Astrocyte of the spinal cord (primary cell): ENCODE results near the gene GRID1.

Experiments
- DNase-seq: peaks from one replicate; pipeline ENCODE4 v3.0.0; 2011; ENCODE audit warnings: low read depth, low spot score
- H3K4me3 ChIP-seq: 2 replicates; pipeline ENCODE4 v1.5.1; 2011; ENCODE audit warnings: low read depth, mild to moderate bottlenecking, low read length, moderate library complexity
- in situ Hi-C: cut with HindIII; loops from 2 replicates; pipeline ENCODE4 v1.10.0; 2017; ENCODE audit warnings: low sequenced_read_pairs
- TF ChIP-seq, protein P1 (sequence below): IDR thresholded peaks from 2 replicates; pipeline ENCODE4 v1.5.1; 2012; ENCODE audit warnings: low read depth, mild to moderate bottlenecking, low read length, inconsistent platforms

Gene GRID1

GRCh38 chr10:85993840-85994507 is 372.6 kb downstream of the GRID1 start:
- TF ChIP-seq, protein P1, sequence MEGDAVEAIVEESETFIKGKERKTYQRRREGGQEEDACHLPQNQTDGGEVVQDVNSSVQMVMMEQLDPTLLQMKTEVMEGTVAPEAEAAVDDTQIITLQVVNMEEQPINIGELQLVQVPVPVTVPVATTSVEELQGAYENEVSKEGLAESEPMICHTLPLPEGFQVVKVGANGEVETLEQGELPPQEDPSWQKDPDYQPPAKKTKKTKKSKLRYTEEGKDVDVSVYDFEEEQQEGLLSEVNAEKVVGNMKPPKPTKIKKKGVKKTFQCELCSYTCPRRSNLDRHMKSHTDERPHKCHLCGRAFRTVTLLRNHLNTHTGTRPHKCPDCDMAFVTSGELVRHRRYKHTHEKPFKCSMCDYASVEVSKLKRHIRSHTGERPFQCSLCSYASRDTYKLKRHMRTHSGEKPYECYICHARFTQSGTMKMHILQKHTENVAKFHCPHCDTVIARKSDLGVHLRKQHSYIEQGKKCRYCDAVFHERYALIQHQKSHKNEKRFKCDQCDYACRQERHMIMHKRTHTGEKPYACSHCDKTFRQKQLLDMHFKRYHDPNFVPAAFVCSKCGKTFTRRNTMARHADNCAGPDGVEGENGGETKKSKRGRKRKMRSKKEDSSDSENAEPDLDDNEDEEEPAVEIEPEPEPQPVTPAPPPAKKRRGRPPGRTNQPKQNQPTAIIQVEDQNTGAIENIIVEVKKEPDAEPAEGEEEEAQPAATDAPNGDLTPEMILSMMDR, result no peak
- H3K4me3 ChIP-seq, result no peak overlapping the region
- DNase-seq, result no peak
- in situ Hi-C loops, result no loop called here

DNA sequence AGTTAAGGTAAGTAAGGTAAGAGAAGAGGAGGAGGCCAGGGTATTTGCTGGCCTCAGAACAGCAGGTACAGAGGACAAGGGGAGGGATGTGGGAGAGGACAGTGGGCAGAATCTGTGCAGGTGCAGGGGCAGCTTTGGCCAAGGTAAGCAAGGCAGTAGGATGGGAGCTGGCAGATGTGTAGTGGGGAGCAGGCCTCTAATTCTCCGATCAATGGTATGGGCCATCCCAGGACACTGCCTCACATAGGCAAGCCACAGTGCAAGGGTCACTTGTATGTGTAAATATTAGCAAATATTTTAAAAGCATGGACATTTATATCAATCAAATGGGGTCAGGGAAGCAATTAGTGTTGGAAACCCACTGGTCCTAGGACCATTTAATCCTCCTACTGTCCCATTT is 373.5 kb downstream of the GRID1 start:
- H3K4me3 ChIP-seq, result no peak overlapping the region
- DNase-seq, result no peak
- TF ChIP-seq, protein P1, result no peak
- in situ Hi-C loops, result no loop called here

GRCh38 chr10:85992324-85992723 is 374.3 kb downstream of the GRID1 start:
- TF ChIP-seq, protein P1, result no peak
- no peak for DNase-seq
- in situ Hi-C loops, result no loop called here
- H3K4me3 ChIP-seq, result no peak overlapping the region

DNA sequence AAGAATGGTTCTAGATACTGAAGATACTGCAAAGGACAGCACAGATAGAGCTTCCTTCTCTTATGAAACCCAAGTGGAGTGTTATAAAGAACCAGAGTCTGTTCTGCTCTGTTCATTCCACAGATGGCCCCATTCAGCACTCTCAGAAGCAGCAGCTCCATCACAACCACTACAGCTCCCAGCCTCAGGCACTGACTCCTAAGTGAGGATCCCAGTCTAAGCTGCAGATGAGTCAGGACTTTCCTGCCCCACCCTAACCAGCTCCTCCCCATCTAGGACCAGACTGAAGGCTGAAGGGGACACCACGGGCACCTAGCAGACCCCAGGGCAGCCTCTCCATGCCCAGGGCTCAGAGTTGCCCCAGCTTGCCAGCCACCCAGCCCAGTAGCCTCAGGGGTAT is 379.8 kb downstream of the GRID1 start:
- TF ChIP-seq, protein P1, result no peak
- no peak for DNase-seq
- no peak overlapping the region for H3K4me3 ChIP-seq
- in situ Hi-C loops, result no loop called here

DNA sequence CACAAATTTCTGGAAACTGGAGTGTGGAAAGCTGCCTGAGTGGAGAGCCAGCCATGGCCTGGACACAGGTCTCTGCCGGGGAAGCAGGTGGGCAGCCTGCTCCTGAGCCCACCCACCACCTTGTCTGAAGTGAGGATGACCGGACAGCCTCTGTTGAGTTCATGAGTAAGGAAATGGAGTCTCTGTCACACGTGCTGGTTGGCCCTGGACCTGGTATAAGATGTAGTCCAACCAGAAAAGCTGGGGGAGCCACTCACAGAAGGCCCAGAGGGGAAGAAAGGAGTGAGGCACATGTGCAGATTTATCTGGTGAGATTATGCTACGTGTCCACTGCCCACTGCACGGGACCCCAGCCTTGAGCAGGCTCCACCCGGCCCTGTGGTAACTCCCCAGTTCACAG is 383.5 kb downstream of the GRID1 start:
- DNase-seq, result no peak
- TF ChIP-seq, protein P1, result no peak
- no peak overlapping the region for H3K4me3 ChIP-seq
- in situ Hi-C loops, result no loop called here

DNA sequence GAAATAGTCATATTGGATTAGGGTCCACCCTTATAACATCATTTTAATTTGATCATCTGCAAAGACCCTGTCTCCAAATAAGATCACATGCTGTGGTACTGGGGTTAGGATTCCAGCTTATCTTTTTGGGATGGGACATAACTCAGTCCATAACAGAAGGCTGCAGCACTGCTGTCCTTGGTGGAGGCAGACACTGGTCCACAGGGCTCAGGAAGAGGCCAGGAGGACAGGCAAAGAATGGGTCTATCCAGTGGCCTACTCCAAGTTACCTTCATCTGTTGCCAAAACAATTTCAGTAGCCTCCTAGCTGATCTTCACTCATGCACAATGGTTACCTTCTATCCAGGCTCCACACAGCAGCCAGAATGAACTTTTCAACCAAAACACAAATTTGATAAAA is 387.0 kb downstream of the GRID1 start:
- in situ Hi-C loops, result no loop called here
- no peak overlapping the region for H3K4me3 ChIP-seq
- DNase-seq, result no peak
- TF ChIP-seq, protein P1, result no peak
